ENCODE data around the gene GANC. TPM values are rescaled to one million over a fixed set of nuclear protein-coding genes. Genes with fewer than 3 reads are reported as not detected.

GANC gene
- total and polyA plus RNA-seq, 9 of the 15 experiments (the other 6 are each of a cell fraction or from before 2014, with no cell fraction given): 10.9 to 19.0 (median 14.5) TPM

- peak; percentile 90 for TF ChIP-seq MGA (IDR thresholded peaks at IDR 0.05)
- TF ChIP-seq MYBL2 (IDR thresholded peaks at IDR 0.05; ENCODE audit: low read depth): no peak
- no peak for TF ChIP-seq MYBL2 (CRISPR knock-in tag; IDR thresholded peaks at IDR 0.05; ENCODE audit: borderline replicate concordance)
- TF ChIP-seq KAT2B (IDR thresholded peaks at IDR 0.05; ENCODE audit: low read depth, low read length): no peak
- TF ChIP-seq NONO (IDR thresholded peaks at IDR 0.05; ENCODE audit: low read depth in 2 of 2, low read length in 1 of 2): no peak
- TF ChIP-seq AFF4 (CRISPR knock-in tag; IDR thresholded peaks at IDR 0.05): no peak
- TF ChIP-seq ZNF133 (CRISPR knock-in tag; IDR thresholded peaks at IDR 0.05): no peak
- TF ChIP-seq TCF7 (IDR thresholded peaks at IDR 0.05; ENCODE audit: borderline replicate concordance): no peak
- no peak for TF ChIP-seq ZNF280A (IDR thresholded peaks at IDR 0.05; ENCODE audit: low read depth, partially characterized antibody)
- TF ChIP-seq ZNF212 (CRISPR knock-in tag; IDR thresholded peaks at IDR 0.05): no peak
Measured at GRCh38 chr15:42279234-42279723, 6.3 kb downstream of the GANC start (continued).
